ENCODE results near the gene CDX2.
"Not testable (repeated sequence)": the region's sequence is repeated elsewhere in the genome, so short reads cannot be mapped to it uniquely, and the experiment has no call there.

The CDX2 gene

GRCh38 chr13:27968316-27969081 lies 616 bp downstream of the CDX2 start:
- H3K36me3 ChIP-seq (ENCODE audit: insufficient read depth, low read depth, low read length) = no peaks in the 10 kb centered on the region
- H3K4me1 ChIP-seq (ENCODE audit: insufficient read depth, low read length) = peaks cover 28% of the 10 kb centered on the region; the same call in 1 of the 2 replicates
- peaks cover 100% of the 10 kb centered on the region for H3K27me3 ChIP-seq (ENCODE audit: insufficient read depth, low read length)
- H3K27ac ChIP-seq (ENCODE audit: low read length) = no peak overlapping the region
- no peak overlapping the region for H3K9ac ChIP-seq (ENCODE audit: low read depth, low read length)
- peaks cover 3% of the 10 kb centered on the region; the same call in 1 of the 2 replicates for H3K9me3 ChIP-seq (ENCODE audit: insufficient read depth, low read depth, low read length)
- peak overlapping the region; percentile 49; the same call in 1 of the 2 replicates for H3K4me3 ChIP-seq (ENCODE audit: low read length)

- peaks cover 100% of the 10 kb centered on the region for H3K27me3 ChIP-seq (ENCODE audit: insufficient read depth, low read length)
- H3K9me3 ChIP-seq (ENCODE audit: insufficient read depth, low read depth, low read length) = peaks cover 3% of the 10 kb centered on the region; the same call in 1 of the 2 replicates
- no peak overlapping the region for H3K4me3 ChIP-seq (ENCODE audit: low read length)
- H3K4me1 ChIP-seq (ENCODE audit: insufficient read depth, low read length) = peaks cover 28% of the 10 kb centered on the region; the same call in 1 of the 2 replicates
- no peak overlapping the region for H3K27ac ChIP-seq (ENCODE audit: low read length)
- H3K36me3 ChIP-seq (ENCODE audit: insufficient read depth, low read depth, low read length) = no peaks in the 10 kb centered on the region
- no peak overlapping the region for H3K9ac ChIP-seq (ENCODE audit: low read depth, low read length)
These were observed 1.3 kb downstream of the CDX2 start for GRCh38 chr13:27967736-27968315.

GRCh38 chr13:27967203-27967735 lies 1.8 kb downstream of the CDX2 start:
- Histone ChIP-seq H3K9me3 (ENCODE audit: insufficient read depth, low read depth, low read length) (peaks cover 3% of the 10 kb centered on the region; the same call in 1 of the 2 replicates), H3K9ac (ENCODE audit: low read depth, low read length) (no peak overlapping the region), H3K4me1 (ENCODE audit: insufficient read depth, low read length) (peaks cover 29% of the 10 kb centered on the region), H3K27me3 (ENCODE audit: insufficient read depth, low read length) (peaks cover 100% of the 10 kb centered on the region), H3K27ac (ENCODE audit: low read length) (no peak overlapping the region), H3K36me3 (ENCODE audit: insufficient read depth, low read depth, low read length) (no peaks in the 10 kb centered on the region), H3K4me3 (ENCODE audit: low read length) (no peak overlapping the region)

DNA sequence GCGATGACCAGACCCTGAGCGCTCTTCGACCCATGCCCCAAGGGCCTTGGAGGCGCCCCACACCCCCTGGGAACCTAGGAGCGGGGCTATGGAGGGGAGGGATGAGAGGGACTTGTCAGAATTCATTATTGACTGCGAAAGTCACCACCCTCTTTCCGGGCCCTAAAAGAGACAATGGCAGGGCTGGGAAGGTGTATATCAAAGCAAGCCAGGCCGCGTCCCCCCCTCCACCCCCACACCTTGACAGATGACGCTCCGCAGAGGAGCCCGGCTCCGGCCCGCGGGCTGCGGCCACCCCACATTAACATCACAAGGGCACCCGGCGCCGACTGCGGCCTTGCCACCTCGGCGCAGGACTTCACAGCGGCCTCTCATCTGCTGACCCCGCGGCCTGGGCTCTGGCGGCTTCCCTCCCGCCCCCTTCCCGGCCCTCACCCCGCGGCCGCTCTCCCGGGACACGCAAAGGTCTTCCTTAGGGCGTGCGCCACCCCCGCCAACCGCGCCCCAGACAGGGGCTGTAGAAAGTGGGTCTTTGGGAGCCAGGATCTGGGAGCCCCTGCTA lies 2.4 kb downstream of the CDX2 start:
- Histone ChIP-seq H3K4me1 (ENCODE audit: insufficient read depth, low read length) (peaks cover 29% of the 10 kb centered on the region), H3K4me3 (ENCODE audit: low read length) (no peak overlapping the region), H3K9ac (ENCODE audit: low read depth, low read length) (no peak overlapping the region)

GRCh38 chr13:27965740-27966640 lies 3.1 kb downstream of the CDX2 start:
- Histone ChIP-seq H3K4me3 (ENCODE audit: low read length) (no peak overlapping the region), H3K27me3 (ENCODE audit: insufficient read depth, low read length) (peaks cover 100% of the 10 kb centered on the region)

More for the DNA sequence above, 2.4 kb downstream of the CDX2 start:
- H3K27me3 ChIP-seq (ENCODE audit: insufficient read depth, low read length) = peaks cover 100% of the 10 kb centered on the region
- no peak overlapping the region for H3K27ac ChIP-seq (ENCODE audit: low read length)
- no peaks in the 10 kb centered on the region for H3K36me3 ChIP-seq (ENCODE audit: insufficient read depth, low read depth, low read length)
- peaks cover 3% of the 10 kb centered on the region; the same call in 1 of the 2 replicates for H3K9me3 ChIP-seq (ENCODE audit: insufficient read depth, low read depth, low read length)

GRCh38 chr13:27965343-27965739 lies 3.8 kb downstream of the CDX2 start:
- Histone ChIP-seq H3K4me3 (ENCODE audit: low read length) (no peak overlapping the region), H3K27me3 (ENCODE audit: insufficient read depth, low read length) (peaks cover 100% of the 10 kb centered on the region), H3K9me3 (ENCODE audit: insufficient read depth, low read depth, low read length) (peaks cover 3% of the 10 kb centered on the region; the same call in 1 of the 2 replicates), H3K4me1 (ENCODE audit: insufficient read depth, low read length) (peaks cover 27% of the 10 kb centered on the region), H3K27ac (ENCODE audit: low read length) (no peak overlapping the region), H3K36me3 (ENCODE audit: insufficient read depth, low read depth, low read length) (no peaks in the 10 kb centered on the region), H3K9ac (ENCODE audit: low read depth, low read length) (no peak overlapping the region)

More at GRCh38 chr13:27965740-27966640, 3.1 kb downstream of the CDX2 start:
- Histone ChIP-seq H3K27ac (ENCODE audit: low read length) (no peak overlapping the region), H3K4me1 (ENCODE audit: insufficient read depth, low read length) (peaks cover 28% of the 10 kb centered on the region), H3K9me3 (ENCODE audit: insufficient read depth, low read depth, low read length) (peaks cover 3% of the 10 kb centered on the region; the same call in 1 of the 2 replicates), H3K36me3 (ENCODE audit: insufficient read depth, low read depth, low read length) (no peaks in the 10 kb centered on the region), H3K9ac (ENCODE audit: low read depth, low read length) (no peak overlapping the region)

DNA sequence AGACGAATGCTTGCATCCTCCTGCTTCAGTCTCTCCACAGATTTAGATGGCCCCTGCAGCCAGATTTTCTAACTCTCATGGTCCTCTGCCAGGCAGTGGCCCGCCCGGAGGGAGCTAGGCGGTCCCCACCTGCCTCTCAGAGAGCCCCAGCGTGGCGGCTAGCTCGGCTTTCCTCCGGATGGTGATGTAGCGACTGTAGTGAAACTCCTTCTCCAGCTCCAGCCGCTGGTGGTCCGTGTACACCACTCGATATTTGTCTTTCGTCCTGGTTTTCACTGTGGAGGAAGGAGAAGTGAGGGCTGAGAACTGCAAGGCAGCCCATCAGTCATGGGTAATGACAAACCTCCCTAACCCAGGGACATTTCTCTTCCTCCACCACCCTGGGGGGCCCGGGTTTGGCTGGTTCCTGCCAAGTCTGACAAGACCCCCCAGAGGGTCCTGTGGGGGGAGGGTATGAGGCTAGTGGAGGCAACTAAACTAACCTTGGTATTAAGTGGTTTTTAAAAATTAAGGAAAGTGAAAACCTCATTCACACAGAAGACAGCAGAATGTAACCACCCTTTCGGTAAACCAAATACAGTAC lies 4.3 kb downstream of the CDX2 start:
- H3K27me3 ChIP-seq (ENCODE audit: insufficient read depth, low read length) = peaks cover 100% of the 10 kb centered on the region
- H3K9ac ChIP-seq (ENCODE audit: low read depth, low read length) = no peak overlapping the region
- H3K27ac ChIP-seq (ENCODE audit: low read length) = no peak overlapping the region
- no peak overlapping the region for H3K4me3 ChIP-seq (ENCODE audit: low read length)
- peaks cover 3% of the 10 kb centered on the region; the same call in 1 of the 2 replicates for H3K9me3 ChIP-seq (ENCODE audit: insufficient read depth, low read depth, low read length)
- H3K36me3 ChIP-seq (ENCODE audit: insufficient read depth, low read depth, low read length) = no peaks in the 10 kb centered on the region
- peaks cover 27% of the 10 kb centered on the region for H3K4me1 ChIP-seq (ENCODE audit: insufficient read depth, low read length)

DNA sequence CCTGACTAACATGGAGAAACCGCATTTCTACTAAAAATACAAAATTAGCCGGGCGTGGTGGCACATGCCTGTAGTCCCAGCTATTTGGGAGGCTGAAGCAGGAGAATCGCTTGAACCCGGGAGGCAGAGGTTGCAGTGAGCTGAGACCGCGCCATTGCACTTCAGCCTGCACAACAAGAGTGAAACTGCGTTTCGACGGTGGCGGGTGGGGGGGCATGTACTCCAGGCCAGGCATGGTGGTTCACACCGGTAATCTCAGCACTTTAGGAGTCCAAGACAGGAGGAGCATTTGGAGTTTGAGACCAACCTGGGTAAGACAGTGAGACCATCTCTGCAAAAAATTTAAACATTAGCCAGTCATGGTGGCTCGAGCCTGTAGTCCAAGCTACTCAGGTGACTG lies 4.9 kb downstream of the CDX2 start:
- not testable (repeated sequence) for H3K36me3 ChIP-seq (ENCODE audit: insufficient read depth, low read depth, low read length); H3K9me3 ChIP-seq (ENCODE audit: insufficient read depth, low read depth, low read length)
- H3K4me1 ChIP-seq (ENCODE audit: insufficient read depth, low read length) = peaks cover 22% of the 10 kb centered on the region

DNA sequence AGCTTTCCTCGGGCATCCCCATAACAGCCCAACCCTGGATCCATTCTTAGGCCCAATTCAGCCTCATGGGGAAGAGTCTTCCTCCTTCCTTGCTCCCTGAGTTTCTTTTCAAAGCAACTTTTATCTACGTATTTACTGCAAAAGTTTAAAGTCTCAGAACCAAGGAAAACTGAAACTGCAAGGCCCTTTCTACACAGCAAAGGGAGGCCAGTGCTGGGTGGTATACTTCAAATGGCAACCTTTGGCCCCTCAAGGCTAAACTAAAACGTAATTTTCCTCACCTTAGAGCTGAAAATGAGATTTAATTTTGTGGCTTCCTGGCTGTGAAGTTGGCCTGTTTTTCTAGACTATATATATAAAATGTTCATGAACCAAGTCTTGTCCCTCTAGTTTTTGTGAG lies 5.6 kb downstream of the CDX2 start:
- Histone ChIP-seq H3K9me3 (ENCODE audit: insufficient read depth, low read depth, low read length) (peaks cover 3% of the 10 kb centered on the region; the same call in 1 of the 2 replicates), H3K4me1 (ENCODE audit: insufficient read depth, low read length) (peaks cover 22% of the 10 kb centered on the region), H3K27me3 (ENCODE audit: insufficient read depth, low read length) (peaks cover 100% of the 10 kb centered on the region), H3K27ac (ENCODE audit: low read length) (no peak overlapping the region), H3K4me3 (ENCODE audit: low read length) (no peak overlapping the region), H3K36me3 (ENCODE audit: insufficient read depth, low read depth, low read length) (no peaks in the 10 kb centered on the region), H3K9ac (ENCODE audit: low read depth, low read length) (no peak overlapping the region)

More for the DNA sequence above, 4.9 kb downstream of the CDX2 start:
- H3K9ac ChIP-seq (ENCODE audit: low read depth, low read length); H3K4me3 ChIP-seq (ENCODE audit: low read length); H3K27ac ChIP-seq (ENCODE audit: low read length): not testable (repeated sequence)
- H3K27me3 ChIP-seq (ENCODE audit: insufficient read depth, low read length) = peaks cover 100% of the 10 kb centered on the region

DNA sequence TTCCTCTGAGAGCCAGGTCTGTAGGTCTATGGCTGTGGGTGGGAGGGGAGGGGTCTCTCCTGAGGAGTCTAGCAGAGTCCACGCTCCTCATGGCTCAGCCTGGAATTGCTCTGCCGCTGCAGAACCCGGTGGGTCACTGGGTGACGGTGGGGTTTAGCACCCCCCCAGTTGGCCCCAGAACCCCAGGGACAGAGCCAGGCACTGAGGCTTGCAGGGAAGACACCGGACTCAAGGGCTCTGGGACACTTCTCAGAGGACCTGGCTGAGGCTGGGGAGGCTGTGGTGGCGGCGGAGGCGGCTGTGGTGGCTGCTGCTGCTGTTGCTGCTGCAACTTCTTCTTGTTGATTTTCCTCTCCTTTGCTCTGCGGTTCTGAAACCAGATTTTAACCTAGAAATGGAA lies 6.1 kb downstream of the CDX2 start:
- Histone ChIP-seq H3K9me3 (ENCODE audit: insufficient read depth, low read depth, low read length) (peaks cover 3% of the 10 kb centered on the region; the same call in 1 of the 2 replicates), H3K27me3 (ENCODE audit: insufficient read depth, low read length) (peaks cover 100% of the 10 kb centered on the region), H3K36me3 (ENCODE audit: insufficient read depth, low read depth, low read length) (no peaks in the 10 kb centered on the region), H3K4me3 (ENCODE audit: low read length) (no peak overlapping the region), H3K9ac (ENCODE audit: low read depth, low read length) (no peak overlapping the region), H3K27ac (ENCODE audit: low read length) (no peak overlapping the region), H3K4me1 (ENCODE audit: insufficient read depth, low read length) (peaks cover 22% of the 10 kb centered on the region)

All from iPS-20b (cell line).